Adrenal gland (tissue), 5 donors: Measurements from ENCODE around the gene CYB5R4.

Experiments
- CTCF ChIP-seq, 6 experiments: fragments of 450-650 bp in 4 of 6; fragments of 200-600 bp in 2 of 6; sonication (generic) in 1 of 6; IDR thresholded peaks; 1 replicate in 5 of 6; 2 replicates in 1 of 6; pipeline versions ENCODE4 v1.5.1 to v1.8.0; 2016 to 2021; ENCODE audit warnings: antibody characterized with exemption in 6 of 6, mild to moderate bottlenecking in 2 of 6, moderate library complexity in 1 of 6
- POLR2A ChIP-seq, 2 donors: fragments of 450-650 bp; IDR thresholded peaks; one replicate each; pipeline ENCODE4 v1.6.1; 2017; ENCODE audit warnings: antibody characterized with exemption in 2 of 2, mild to moderate bottlenecking in 2 of 2, moderate library complexity in 1 of 2
- donor health status: DM: no; HTN: no; CAD: no.

GRCh38 chr6:83970582-83970981 is 111.1 kb downstream of the CYB5R4 start:
- no peak for TF ChIP-seq POLR2A (IDR thresholded peaks at IDR 0.05)
- no peak for TF ChIP-seq CTCF (IDR thresholded peaks at IDR 0.05)
